A549 (cell line): ENCODE results near the gene BCR.

Experiments
- BCL3 ChIP-seq: fragments of >200 bp; sonication (Bioruptor Twin); formaldehyde crosslinking; IDR thresholded peaks from 3 replicates; pipeline ENCODE4 v1.6.1; 2016
- CTCF ChIP-seq: fragments of >200 bp; sonication (Bioruptor Twin); formaldehyde crosslinking; IDR thresholded peaks from 3 replicates; pipeline ENCODE4 v1.5.1; 2016
- TF ChIP-seq, protein P1 (sequence below): IDR thresholded peaks from 2 replicates; pipeline ENCODE4 v1.6.1; 2012

GRCh38 chr22:23274891-23275694 is 94.8 kb downstream of the BCR start:
- TF ChIP-seq CTCF (no peak), BCL3 (no peak)
- TF ChIP-seq, protein P1, sequence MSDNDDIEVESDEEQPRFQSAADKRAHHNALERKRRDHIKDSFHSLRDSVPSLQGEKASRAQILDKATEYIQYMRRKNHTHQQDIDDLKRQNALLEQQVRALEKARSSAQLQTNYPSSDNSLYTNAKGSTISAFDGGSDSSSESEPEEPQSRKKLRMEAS: no peak
